KBM-7 (cell line): ENCODE data around the gene TENT4B.
"Not testable (repeated sequence)": the region's sequence is repeated elsewhere in the genome, so short reads cannot be mapped to it uniquely, and the experiment has no call there.

Source experiments
- DNase-seq: peaks from one replicate; pipeline ENCODE4 v3.0.0-alpha.2; 2015
- in situ Hi-C: fragments of 300-500 bp; cut with MboI; formaldehyde crosslinking; loops from 2 replicates; pipeline ENCODE4 v1.14.3; 2020; ENCODE audit warnings: low sequenced_read_pairs, low pct_unique_long_range_greater_than_20kb, mixed read lengths

Gene TENT4B

DNA sequence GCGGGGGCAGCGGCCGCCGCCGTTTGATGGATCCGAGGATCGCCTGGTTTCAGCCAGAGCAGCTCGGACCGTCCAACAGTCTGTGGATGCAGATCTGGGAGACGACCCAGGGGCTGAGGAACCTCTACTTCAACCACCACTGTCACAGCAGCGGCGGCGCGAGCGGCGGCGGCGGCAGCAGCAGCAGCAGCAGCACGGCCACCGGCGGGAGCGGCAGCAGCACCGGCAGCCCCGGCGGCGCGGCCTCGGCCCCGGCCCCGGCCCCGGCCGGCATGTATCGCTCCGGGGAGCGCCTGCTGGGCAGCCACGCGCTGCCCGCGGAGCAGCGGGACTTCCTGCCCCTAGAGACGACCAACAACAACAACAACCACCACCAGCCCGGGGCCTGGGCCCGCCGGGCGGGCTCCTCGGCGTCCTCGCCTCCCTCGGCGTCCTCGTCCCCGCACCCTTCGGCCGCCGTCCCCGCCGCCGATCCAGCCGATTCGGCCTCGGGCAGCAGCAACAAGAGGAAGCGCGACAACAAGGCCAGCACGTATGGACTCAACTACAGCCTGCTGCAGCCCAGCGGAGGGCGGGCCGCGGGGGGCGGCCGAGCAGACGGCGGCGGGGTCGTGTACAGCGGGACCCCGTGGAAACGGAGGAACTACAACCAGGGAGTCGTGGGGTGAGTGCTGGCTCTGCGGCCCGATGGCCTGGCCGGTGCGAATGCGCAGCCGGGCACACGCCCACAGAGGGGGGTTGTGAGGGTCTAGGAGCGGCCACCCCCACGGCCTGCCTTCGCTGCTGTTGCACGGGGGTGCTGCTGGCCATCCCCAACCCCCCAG lies 702 bp downstream of the TENT4B start:
- in situ Hi-C loops: no loop called here
- no peak for DNase-seq

- in situ Hi-C loops: no loop called here
- DNase-seq: no peak
Observed at GRCh38 chr16:50154420-50154950, 1.4 kb downstream of the TENT4B start.

- in situ Hi-C loops: no loop called here
- DNase-seq: no peak
Observed at GRCh38 chr16:50155925-50156324, 2.8 kb downstream of the TENT4B start.

GRCh38 chr16:50156590-50156989 lies 3.5 kb downstream of the TENT4B start:
- in situ Hi-C loops: no loop called here

DNA sequence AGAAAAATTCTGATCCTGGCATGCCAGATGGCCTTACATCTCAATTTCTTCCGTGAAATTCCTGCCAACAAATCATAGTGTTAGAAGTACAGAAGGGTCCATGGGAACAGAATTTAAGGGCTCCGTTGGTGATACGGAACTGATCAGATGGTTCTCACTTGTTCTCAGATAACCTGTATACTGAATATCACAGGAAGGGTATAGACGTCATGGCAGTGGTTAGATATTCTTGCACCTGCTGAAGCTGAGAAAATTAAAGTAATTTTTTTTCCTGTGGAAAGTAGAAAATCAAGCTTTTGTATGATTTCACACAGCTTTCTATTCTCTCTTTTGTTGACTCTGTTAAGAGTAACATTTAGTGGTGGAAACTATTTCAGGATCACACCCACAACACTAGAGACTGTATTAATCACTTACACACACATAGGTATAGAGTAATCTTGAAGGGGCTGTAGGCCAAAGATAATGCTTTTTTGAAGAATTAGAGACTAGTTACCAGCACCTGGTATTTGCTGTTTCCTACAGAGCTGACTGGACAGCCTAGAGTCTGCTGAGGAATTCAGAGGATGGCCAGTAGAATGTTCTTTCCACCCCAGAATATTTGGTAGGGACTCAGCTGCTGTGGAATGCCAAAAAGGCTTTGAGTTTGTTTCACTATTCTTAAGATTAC lies 7.5 kb downstream of the TENT4B start:
- no peak for DNase-seq
- in situ Hi-C loops: no loop called here

More at GRCh38 chr16:50156590-50156989, 3.5 kb downstream of the TENT4B start:
- no peak for DNase-seq

- DNase-seq: no peak
- in situ Hi-C loops: no loop called here
Observed at GRCh38 chr16:50161950-50162349, 8.8 kb downstream of the TENT4B start.

DNA sequence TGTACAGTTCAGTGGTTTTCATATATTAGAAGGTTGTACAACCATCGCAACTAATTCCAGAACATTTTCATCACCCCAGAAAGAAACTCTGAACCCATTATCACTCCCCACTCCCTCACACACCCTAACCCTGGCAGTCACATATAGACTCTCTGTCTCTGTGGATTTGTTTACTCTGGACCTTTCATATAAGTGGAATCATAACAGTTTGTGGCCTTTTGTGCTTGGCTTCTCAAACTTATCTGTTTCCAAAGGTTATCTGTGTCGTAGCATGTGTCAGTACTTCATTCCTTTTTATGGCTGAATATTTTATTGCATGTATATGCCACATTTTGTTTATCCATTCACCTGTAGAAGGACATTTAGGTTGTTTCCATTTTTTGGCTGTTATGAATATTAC lies 12.4 kb downstream of the TENT4B start:
- in situ Hi-C loops: no loop called here
- no peak for DNase-seq

DNA sequence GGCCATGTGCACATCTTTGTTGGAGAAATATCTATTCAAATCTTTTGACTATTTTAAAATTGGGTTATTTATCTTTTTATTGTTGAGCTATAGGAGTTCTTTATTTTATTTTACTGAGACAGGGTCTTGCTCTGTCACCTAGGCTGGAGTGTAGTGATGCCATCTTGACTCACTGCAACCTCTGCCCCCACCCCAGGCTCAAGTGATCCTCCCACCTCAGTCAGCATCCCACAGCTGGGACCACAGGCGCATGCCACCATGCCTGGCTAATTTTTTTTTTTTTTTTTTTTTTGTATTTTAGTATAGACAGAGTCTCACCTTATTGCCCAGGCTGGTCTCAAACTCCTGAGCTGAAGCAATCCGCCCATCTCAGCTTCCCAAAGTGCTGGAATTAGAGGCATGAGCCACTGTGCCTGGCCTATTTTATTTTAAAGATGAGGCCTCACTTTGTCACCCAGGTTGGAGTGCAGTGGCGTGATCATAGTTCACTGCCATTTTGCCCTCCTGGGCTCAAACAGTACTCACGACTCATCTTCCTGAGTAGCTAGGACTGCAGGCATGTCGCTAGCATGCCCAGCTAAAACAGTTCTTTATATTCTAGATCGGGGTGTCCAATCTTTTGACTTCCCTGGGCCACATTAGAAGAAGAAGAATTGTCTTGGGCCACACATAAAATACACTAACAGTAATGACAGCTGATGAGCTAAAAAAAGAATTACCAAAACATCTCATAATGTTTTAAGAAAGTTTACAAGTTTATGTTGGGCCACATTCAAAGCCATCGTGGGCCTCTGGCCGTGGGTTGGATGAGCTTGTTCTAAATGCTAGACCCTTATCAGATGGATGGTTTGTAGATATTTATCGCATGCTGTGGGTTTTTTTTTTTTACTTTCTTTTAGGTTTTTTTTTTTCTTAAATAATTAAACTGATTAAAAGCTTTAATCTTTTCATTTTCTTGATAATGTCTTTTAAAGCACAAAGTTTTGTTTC lies 13.7 kb downstream of the TENT4B start:
- peak; percentile 38 for DNase-seq
- in situ Hi-C loops: no loop called here

DNA sequence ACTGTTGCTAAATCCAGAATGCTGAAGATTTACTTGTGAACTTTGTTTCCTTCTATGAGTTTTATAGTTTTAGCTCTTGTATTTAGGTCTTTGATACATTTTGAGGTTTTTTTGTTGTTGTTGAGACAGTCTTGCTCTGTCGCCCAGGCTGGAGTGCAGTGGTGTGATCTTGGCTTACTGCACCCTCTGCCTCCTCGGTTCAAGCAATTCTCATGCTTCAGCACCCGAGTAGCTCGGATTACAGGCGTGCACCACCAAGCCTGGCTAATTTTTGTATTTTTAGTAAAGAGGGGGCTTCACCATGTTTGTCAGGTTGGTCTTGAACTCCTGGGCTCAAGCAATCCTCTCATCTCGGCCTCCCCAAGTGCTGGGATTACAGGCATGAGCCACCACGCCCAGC lies 14.4 kb downstream of the TENT4B start:
- DNase-seq: no peak
- in situ Hi-C loops: no loop called here

DNA sequence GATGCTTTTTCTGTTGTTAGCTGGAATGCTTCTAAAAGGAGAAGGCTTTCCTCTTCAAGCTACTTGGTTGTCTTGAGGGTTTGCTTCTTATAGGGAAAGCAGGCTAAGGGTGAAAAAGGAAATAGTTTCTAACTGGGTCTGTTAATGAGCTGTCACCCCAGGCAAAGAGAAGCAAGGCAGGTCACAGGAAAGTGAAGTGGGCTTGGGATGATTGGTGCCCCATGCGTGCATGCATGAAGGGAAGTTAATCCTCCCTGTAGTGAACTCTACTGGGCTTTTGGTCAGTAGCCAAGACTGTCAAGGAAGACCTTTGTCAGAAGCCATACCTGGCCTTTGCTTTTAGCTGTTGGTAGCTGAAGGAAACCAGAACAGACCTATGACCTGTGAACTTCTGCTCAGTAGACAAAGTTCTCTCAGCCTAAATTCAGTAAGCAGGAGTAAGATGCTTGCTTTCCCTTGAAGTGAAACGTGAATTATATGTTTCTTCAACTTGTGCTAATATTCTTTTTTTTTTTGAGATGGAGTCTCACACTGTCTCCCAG lies 16.5 kb downstream of the TENT4B start:
- in situ Hi-C loops: no loop called here
- DNase-seq: peak; percentile 52

DNA sequence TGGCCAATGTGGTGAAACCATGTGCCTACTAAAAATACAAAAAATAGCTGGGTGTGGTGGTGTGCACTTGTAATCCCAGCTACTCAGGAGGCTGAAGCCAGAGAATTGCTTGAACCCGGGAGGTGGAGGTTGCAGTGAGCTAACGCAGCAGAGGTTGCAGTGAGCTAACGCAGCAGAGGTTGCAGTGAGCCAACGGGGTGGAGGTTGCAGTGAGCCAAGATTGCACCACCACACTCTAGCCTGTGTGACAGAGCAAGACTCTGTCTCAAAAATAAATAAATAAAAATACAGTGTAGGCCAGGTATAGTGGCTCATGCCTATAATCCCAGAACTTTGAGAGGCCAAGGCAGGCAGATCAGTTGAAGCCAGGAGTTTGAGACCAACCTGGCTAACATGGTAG lies 18.7 kb downstream of the TENT4B start:
- in situ Hi-C loops, DNase-seq: not testable (repeated sequence)

- DNase-seq: no peak
- in situ Hi-C loops: no loop called here
Observed at GRCh38 chr16:50172195-50172922, 19.3 kb downstream of the TENT4B start.

DNA sequence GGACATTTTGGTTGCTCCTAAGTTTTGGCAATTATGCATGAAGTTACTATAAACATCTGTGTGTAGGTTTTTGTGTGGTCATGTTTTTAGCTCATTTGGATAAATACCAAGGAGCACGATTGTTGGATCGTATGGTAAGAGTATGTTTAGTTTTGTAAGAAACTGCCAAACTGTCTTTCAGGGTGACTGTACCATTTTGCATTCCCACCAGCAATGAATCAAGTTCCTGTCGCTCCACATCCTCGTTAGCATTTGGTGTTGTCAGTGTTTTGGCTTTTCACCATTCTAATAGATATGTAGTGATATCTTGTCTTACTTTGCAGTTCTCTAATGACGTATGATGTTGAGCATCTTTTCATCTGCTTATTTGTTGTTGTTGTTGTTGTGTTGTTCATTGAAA lies 20.2 kb downstream of the TENT4B start:
- in situ Hi-C loops: no loop called here
- DNase-seq: no peak

DNA sequence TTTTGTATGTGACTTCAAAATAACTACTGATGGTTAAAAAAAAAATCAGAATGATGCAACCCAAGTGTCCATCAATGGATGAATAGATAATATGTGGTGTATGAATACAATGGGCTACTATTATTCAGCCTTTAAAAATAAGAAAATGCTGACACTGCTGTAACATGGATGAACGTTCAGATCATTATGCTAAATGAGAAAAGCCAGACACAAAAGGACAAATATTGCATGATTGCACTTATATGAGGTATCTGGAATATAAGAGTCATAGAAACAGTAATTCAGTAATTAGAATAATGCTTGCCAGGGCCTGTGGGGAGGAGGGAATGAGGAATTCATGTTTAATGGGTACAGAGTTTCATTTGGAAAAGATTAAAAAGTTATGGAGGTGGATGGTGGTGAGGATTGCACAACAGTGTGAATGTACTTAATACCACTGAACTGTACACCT lies 25.4 kb downstream of the TENT4B start:
- in situ Hi-C loops: no loop called here
- DNase-seq: no peak

DNA sequence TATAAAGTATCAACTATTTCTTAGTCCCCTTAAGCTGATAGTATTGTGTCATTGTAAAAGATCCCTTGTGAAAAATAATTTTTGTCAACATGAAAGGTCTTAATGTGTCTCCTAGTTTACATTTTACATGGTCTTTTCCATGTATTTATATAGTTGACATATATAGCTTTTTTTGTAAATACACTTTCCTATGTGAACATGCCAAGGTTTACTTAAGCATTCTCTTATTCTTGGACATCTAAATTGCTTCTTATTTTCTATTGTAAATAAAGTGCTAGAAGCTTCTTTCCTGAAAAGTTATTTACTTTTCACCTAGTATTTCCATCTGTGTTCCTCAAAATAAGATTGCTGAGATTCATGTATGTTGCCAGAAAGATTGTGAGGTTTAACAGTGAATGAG lies 29.3 kb downstream of the TENT4B start:
- in situ Hi-C loops: no loop called here
- DNase-seq: no peak

GRCh38 chr16:50183316-50183715 lies 30.2 kb downstream of the TENT4B start:
- in situ Hi-C loops: no loop called here
- no peak for DNase-seq

DNA sequence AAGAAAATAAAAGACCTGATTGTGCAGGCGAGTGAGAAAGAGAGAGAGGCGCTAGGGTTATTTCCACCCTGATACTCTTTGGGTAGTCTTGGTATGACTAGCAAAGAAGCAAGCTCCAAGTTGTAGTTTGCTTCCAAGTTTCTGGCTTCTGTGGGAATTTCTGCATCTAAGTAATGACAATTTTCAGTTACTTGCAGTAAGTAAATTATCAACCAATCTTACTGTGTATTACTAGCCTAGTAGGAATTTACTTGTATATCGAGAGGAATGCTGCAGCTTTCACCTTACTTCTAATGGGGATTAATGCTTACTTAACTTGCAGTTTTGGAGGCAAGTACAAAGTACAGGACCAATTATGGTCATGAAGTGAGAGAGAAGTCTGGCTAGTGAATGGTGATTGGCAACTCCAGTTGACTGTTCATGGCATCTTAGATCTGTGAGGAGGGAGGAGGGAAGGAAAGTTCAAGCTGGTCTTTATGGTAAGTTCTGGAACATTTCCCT lies 31.9 kb downstream of the TENT4B start:
- in situ Hi-C loops: no loop called here
- no peak for DNase-seq

GRCh38 chr16:50188619-50189136 lies 35.6 kb downstream of the TENT4B start:
- in situ Hi-C loops: no loop called here
- no peak for DNase-seq
